Hepatocyte (in vitro differentiated cells): ENCODE data around the gene ASB1. TPM values are rescaled to one million over a fixed set of nuclear protein-coding genes. Genes with fewer than 3 reads are reported as not detected.

Source experiments
- DNase-seq: peaks from one replicate; pipeline ENCODE4 v3.0.0-alpha.2; 2016; ENCODE audit warnings: low spot score
- H2AFZ ChIP-seq: fragments of 200-600 bp; sonication (generic); 2 replicates; pipeline ENCODE4 v1.6.0; 2016; ENCODE audit warnings: antibody characterized with exemption, mild to moderate bottlenecking
- H3K27ac ChIP-seq: fragments of 200-600 bp; sonication (generic); 2 replicates; pipeline ENCODE4 v1.5.1; 2016; ENCODE audit warnings: mild to moderate bottlenecking
- H3K27me3 ChIP-seq: fragments of 200-600 bp; sonication (generic); 2 replicates; pipeline ENCODE4 v1.6.1; 2016
- H3K36me3 ChIP-seq: fragments of 200-600 bp; sonication (generic); replicated peaks from 2 replicates; pipeline ENCODE4 v1.5.1; 2016; ENCODE audit warnings: low read depth; ENCODE audit not compliant: insufficient read depth
- H3K4me1 ChIP-seq: fragments of 200-600 bp; sonication (generic); 2 replicates; pipeline ENCODE4 v1.5.1; 2016; ENCODE audit warnings: mild to moderate bottlenecking, moderate library complexity; ENCODE audit not compliant: insufficient read depth
- H3K4me2 ChIP-seq: fragments of 200-600 bp; sonication (generic); 2 replicates; pipeline ENCODE4 v1.6.0; 2016
- H3K4me3 ChIP-seq: fragments of 200-600 bp; sonication (generic); 2 replicates; pipeline ENCODE4 v1.5.1; 2016; ENCODE audit warnings: mild to moderate bottlenecking
- H3K79me2 ChIP-seq: fragments of 200-600 bp; sonication (generic); 2 replicates; pipeline ENCODE4 v1.6.0; 2017; ENCODE audit warnings: mild to moderate bottlenecking
- H3K9me2 ChIP-seq: fragments of 200-600 bp; sonication (generic); replicated peaks from 2 replicates; pipeline ENCODE4 v1.6.0; 2017; ENCODE audit warnings: mild to moderate bottlenecking; ENCODE audit not compliant: insufficient read depth
- H3K9me3 ChIP-seq: fragments of 200-600 bp; sonication (generic); 2 replicates; pipeline ENCODE4 v1.5.1; 2016; ENCODE audit warnings: low read depth, mild to moderate bottlenecking
- H4K20me1 ChIP-seq: fragments of 200-600 bp; sonication (generic); 2 replicates; pipeline ENCODE4 v1.6.0; 2016; ENCODE audit warnings: mild to moderate bottlenecking; ENCODE audit not compliant: insufficient read depth, poor library complexity, severe bottlenecking
- EZH2 ChIP-seq: fragments of 200-600 bp; sonication (generic); IDR thresholded peaks from 2 replicates; pipeline ENCODE4 v1.6.1; 2016; ENCODE audit warnings: antibody characterized with exemption, mild to moderate bottlenecking, borderline replicate concordance
- EZH2phosphoT487 ChIP-seq: fragments of 200-600 bp; sonication (generic); IDR thresholded peaks from one replicate; pipeline ENCODE4 v1.6.1; 2018; ENCODE audit warnings: antibody characterized with exemption, mild to moderate bottlenecking, low read depth, moderate library complexity; ENCODE audit not compliant: unreplicated experiment, severe bottlenecking
- WGBS: methylation state at CpG from one replicate; pipeline ENCODE4 v1.1.6; 2016; ENCODE audit warnings: low lambda C conversion rate; ENCODE audit errors: missing lambda C conversion rate; 5-methylcytosine and 5-hydroxymethylcytosine counted together
- polyA plus RNA-seq: library from polyadenylated mRNA; unstranded; fragments of >200 nt; fragmentation: Nextera tagmentation; extraction: Ambion mirVana; gene quantifications from 2 replicates; pipeline ENCODE4 v1.2.1, GENCODE V29; 2016
- total RNA-seq: library from RNA; depleted of rRNA; stranded (reverse); fragments of >200 nt; gene quantifications from 2 replicates; pipeline ENCODE4 v1.2.3, GENCODE V29; 2014
- TF ChIP-seq, protein P1 (sequence below): fragments of 200-600 bp; sonication (generic); IDR thresholded peaks from 2 replicates; pipeline ENCODE4 v1.5.1; 2016; ENCODE audit warnings: antibody characterized with exemption, mild to moderate bottlenecking; ENCODE audit not compliant: poor library complexity

ASB1 gene
- total and polyA plus RNA-seq, 2 experiments from 2014 or later = 13.0 to 27.9 TPM

DNA sequence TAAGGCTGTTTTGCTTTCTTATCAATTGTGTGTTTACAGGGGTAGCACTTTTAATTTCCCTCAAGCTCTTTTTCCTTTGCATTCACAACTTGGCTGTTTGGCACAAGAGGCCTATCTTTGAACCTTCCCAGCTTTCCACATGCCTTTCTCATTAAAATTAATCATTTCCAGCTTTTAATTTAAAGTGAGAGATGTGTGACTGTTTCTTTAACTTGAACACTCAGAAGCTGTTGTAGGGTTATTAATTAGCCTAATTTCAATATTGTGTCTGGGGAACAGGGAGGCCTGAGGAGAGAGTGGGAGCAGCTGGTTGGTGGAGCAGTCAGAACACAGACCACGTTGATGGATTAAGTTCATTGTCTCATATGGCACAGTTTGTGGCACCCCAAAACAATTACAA, 4.7 kb downstream of the ASB1 start:
- Histone ChIP-seq H3K9me3 (no peaks in the 10 kb centered on the region), H3K27me3 (no peaks in the 10 kb centered on the region), H4K20me1 (peaks cover 24% of the 10 kb centered on the region), H3K4me2 (no peak overlapping the region), H3K4me1 (peaks cover 15% of the 10 kb centered on the region), H3K4me3 (no peak overlapping the region), H3K36me3 (no peaks in the 10 kb centered on the region), H3K27ac (no peak overlapping the region), H3K9me2 (no peaks in the 10 kb centered on the region), H2AFZ (no peak overlapping the region), H3K79me2 (peaks cover 87% of the 10 kb centered on the region)
- TF ChIP-seq EZH2phosphoT487 (no peak), EZH2 (no peak)
- TF ChIP-seq, protein P1, sequence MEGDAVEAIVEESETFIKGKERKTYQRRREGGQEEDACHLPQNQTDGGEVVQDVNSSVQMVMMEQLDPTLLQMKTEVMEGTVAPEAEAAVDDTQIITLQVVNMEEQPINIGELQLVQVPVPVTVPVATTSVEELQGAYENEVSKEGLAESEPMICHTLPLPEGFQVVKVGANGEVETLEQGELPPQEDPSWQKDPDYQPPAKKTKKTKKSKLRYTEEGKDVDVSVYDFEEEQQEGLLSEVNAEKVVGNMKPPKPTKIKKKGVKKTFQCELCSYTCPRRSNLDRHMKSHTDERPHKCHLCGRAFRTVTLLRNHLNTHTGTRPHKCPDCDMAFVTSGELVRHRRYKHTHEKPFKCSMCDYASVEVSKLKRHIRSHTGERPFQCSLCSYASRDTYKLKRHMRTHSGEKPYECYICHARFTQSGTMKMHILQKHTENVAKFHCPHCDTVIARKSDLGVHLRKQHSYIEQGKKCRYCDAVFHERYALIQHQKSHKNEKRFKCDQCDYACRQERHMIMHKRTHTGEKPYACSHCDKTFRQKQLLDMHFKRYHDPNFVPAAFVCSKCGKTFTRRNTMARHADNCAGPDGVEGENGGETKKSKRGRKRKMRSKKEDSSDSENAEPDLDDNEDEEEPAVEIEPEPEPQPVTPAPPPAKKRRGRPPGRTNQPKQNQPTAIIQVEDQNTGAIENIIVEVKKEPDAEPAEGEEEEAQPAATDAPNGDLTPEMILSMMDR = no peak
- no peak for DNase-seq
- 50% methylated on average over 1 of the region's 1 CpG for WGBS

DNA sequence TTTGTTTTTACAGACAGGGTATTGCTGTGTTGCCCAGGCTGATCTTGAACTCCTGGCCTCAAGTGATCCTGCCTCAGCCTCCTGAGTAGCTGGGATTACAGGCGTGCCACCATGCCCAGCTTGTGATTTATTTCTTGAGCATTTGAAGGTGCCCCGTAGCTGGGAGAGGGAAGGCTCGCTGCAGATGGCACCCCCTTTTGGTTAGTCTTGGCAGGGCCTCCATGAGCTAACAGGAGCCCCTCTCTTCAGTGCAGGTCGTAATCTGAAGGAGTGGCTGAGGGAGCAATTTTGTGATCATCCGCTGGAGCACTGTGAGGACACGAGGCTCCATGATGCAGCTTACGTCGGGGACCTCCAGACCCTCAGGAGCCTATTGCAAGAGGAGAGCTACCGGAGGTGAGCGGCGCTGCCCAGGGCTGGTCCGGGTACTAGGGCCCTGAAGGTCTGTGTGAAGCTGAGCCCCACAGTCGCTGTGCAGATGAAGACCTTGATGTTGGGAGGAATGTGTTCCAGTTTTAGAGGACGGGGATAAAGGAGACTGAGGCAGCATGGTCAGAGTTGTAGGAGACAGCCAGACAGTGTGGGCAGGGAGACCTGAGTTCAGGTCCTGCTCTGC, 6.7 kb downstream of the ASB1 start:
- no peak overlapping the region for H2AFZ ChIP-seq
- TF ChIP-seq EZH2phosphoT487 = no peak
- TF ChIP-seq, protein P1 = no peak
- TF ChIP-seq EZH2 = no peak
- H3K4me1 ChIP-seq = peaks cover 6% of the 10 kb centered on the region
- peaks cover 90% of the 10 kb centered on the region for H3K79me2 ChIP-seq
- H4K20me1 ChIP-seq = peaks cover 19% of the 10 kb centered on the region
- no peak for DNase-seq
- no peak overlapping the region for H3K4me2 ChIP-seq
- no peaks in the 10 kb centered on the region for H3K27me3 ChIP-seq
- H3K9me2 ChIP-seq = no peaks in the 10 kb centered on the region
- H3K4me3 ChIP-seq = no peak overlapping the region
- WGBS = 92% methylated on average over 14 of the region's 14 CpGs
- no peaks in the 10 kb centered on the region for H3K36me3 ChIP-seq
- no peak overlapping the region for H3K27ac ChIP-seq
- H3K9me3 ChIP-seq = no peaks in the 10 kb centered on the region

DNA sequence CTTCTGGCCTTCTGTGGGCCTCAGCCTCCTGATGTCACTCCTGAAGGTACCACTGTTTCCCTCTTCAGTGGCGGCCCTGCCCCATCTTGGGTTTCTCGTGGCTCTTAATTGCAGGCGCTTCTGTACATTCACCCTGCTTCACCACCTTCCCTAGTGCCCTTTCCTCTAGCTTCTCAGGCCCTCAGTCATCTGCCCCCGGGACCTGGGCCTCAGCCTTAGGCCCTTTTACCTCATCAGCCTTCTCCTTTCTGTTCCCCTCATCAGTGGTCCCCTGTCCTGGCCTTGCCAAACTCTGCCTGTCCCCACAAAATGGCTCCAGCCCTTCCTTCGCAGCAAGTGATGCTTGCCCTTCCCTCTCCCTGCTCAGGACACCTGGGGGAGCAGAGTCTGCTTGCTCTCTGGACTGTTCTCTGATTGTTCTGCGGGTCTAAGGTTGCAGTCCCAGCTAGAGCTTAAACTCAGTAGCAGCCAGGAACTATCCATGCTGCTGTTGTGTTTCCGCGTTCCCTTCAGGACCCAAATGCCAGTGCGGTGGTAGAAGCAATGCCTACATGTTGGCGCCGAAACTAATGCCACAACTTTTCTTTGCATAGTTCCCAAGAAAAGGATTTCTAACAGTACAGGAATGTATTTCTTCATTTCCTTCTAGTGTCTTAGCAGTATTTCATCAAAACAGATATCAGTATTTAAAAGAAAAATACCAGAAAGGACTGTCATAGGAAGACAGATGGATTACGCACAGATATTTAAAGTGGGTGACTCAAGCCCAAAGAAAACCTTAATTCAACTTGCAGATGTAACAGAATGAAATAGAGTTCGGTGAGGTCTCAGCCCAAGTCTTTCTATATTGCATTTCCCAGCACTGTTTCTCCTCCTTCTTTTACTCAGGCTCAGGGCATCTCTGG, 7.5 kb downstream of the ASB1 start:
- H3K4me3 ChIP-seq = no peak overlapping the region
- no peak overlapping the region for H3K27ac ChIP-seq
- WGBS = 97% methylated on average over 13 of the region's 13 CpGs
- H3K4me2 ChIP-seq = no peak overlapping the region
- H3K9me2 ChIP-seq = no peaks in the 10 kb centered on the region
- H3K27me3 ChIP-seq = no peaks in the 10 kb centered on the region
- no peaks in the 10 kb centered on the region for H3K9me3 ChIP-seq
- H3K79me2 ChIP-seq = peaks cover 90% of the 10 kb centered on the region
- TF ChIP-seq, protein P1 = no peak
- TF ChIP-seq EZH2 = no peak
- no peak for TF ChIP-seq EZH2phosphoT487
- H4K20me1 ChIP-seq = peaks cover 17% of the 10 kb centered on the region
- no peaks in the 10 kb centered on the region for H3K4me1 ChIP-seq
- no peaks in the 10 kb centered on the region for H3K36me3 ChIP-seq
- no peak for DNase-seq
- no peak overlapping the region for H2AFZ ChIP-seq
